Right ventricle myocardium superior (tissue), 1 donor: ENCODE measurements around the gene GLB1L2. TPM values are rescaled to one million over a fixed set of nuclear protein-coding genes. Genes with fewer than 3 reads are reported as not detected.

Experiments
- ATAC-seq: fragments of 200-7000 bp; cut with Tn5 transposase; one replicate; pipeline ENCODE4 v1.9.1; 2020; ENCODE audit warnings: mild to moderate bottlenecking; ENCODE audit not compliant: poor library complexity
- DNase-seq: peaks from one replicate; pipeline ENCODE4 v3.0.0-alpha.2; 2020
- intact Hi-C: fragments of 100-400 bp; cut with DNase I; formaldehyde crosslinking; loops from one replicate; pipeline ENCODE4 v1.11.2; 2022
- total RNA-seq: library from RNA; stranded (reverse); fragmentation: NEBNext Ultra II Directional; extraction: Animal tissue kit (Norgen Biotek cat#: 25700); gene quantifications from one replicate; pipeline ENCODE4 v1.2.1, GENCODE V29; 2021
- donor health status: DM: no; HTN: yes; CAD: no; lungs with severe emphysema.

The GLB1L2 gene
- total RNA-seq, 1 donor from 2014 or later = 0.30 TPM

DNA sequence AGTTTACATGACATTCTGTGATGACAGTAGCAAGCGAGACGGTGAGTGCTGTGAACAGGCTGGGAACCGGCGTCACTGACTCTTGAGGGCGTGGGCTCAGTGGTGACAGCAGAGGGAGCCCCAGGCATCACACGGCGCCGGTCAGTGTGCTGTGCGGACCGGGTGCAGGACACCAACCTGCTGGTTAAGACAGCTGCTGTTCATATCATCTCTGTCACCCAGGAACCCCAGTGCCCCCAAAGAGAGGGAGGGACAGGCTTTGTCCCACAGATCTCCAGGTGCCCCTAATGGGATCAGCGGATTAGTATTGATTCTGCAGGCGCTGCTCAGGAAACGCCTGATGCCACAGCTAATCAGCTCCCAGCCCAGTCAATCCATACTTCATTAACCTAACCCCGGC, 61.9 kb downstream of the GLB1L2 start:
- intact Hi-C loops = no loop called here
- DNase-seq (no peak), ATAC-seq (peak; percentile 81)

- DNase-seq (no peak), ATAC-seq (no peak)
- intact Hi-C loops = no loop called here
Observed at GRCh38 chr11:134394311-134394710, 62.5 kb downstream of the GLB1L2 start.

DNA sequence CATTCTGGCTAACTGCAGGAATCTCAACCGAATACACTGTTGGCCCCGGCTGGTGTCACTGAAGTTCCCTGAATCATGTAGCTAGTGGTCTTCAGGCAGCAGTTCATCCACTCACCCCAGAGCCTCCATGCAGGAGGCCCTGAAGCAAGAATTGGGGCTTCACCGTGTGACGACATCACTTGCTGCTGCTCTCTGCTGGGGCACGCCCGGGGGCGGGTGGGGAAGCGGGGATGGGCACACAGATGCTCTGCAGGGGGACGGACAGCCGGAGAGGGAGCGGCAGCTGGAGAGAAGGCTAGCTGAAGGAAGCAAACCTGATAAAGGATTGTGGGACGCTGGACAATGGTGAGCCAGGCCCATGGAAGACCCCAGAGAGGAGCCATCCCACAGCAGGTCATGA, 63.2 kb downstream of the GLB1L2 start:
- intact Hi-C loops = no loop called here
- ATAC-seq = no peak
- no peak for DNase-seq

DNA sequence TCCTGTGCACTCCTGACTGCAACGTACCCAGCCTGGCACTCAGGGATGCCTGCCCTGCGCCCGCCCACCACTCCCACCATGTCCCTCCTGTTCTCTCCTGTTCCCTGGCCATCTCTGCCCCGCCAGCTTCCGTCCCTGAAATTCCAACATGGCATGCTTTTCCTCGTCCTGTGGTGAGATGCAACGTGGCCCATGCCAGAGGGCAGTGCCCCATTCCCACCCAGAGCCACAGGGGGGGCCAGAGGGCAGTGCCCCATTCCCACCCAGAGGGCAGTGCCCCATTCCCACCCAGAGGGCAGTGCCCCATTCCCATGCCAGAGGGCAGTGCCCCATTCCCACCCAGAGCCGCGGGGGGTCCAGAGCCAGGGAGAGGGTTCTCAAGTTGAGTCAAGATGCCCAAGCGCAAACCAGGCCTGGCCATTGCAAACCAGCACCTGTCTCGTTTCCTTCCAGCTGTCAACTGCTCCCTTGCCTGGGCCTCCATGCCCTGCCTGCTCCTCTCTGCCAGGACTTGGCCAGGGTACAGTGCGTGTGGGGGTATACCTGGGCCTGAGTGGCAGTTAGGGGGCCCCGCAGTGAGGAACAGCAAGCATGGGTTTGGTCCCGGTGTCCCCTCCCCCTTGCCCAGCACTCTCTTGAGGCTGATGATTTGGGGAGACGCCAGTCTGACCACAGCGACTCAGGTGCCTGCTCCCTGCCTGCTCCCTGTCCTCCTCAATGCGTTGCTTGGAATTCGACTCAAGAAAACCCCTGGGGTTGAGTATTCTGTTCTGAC, 65.7 kb downstream of the GLB1L2 start:
- intact Hi-C loops = no loop called here

GRCh38 chr11:134398079-134398444, 66.3 kb downstream of the GLB1L2 start:
- intact Hi-C loops = no loop called here
- DNase-seq (no peak), ATAC-seq (no peak)

More for the DNA sequence above, 65.7 kb downstream of the GLB1L2 start:
- DNase-seq (no peak), ATAC-seq (no peak)

- intact Hi-C loops = no loop called here
- no peak for DNase-seq
- ATAC-seq = no peak
Observed at GRCh38 chr11:134398644-134399292, 67.0 kb downstream of the GLB1L2 start.

DNA sequence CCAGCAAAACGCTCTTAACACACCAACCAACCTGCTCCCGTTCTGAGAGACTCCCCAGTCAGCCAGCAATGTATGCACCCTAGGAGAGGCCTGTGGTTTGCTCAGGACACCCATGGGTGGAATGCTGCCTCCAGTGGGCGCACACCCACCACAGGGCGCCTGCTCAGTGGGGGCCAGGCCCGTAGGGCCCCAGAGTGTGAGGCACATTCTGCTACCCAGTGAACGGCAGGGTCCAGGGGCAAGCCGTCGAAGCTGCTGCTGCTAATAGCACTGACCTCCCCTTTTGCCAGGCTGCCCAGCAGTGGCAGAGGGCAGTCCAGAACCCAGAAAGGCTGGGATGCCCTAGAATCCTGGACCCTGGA, 67.5 kb downstream of the GLB1L2 start:
- ATAC-seq = no peak
- no peak for DNase-seq
- intact Hi-C loops = no loop called here

GRCh38 chr11:134399996-134400395, 68.2 kb downstream of the GLB1L2 start:
- no peak for ATAC-seq
- intact Hi-C loops = no loop called here
- DNase-seq = no peak

- no peak for ATAC-seq
- DNase-seq = no peak
- intact Hi-C loops = no loop called here
Observed at GRCh38 chr11:134401825-134402809, 70.3 kb downstream of the GLB1L2 start.

GRCh38 chr11:134402910-134403309, 71.1 kb downstream of the GLB1L2 start:
- no peak for DNase-seq
- intact Hi-C loops = no loop called here
- ATAC-seq = no peak

DNA sequence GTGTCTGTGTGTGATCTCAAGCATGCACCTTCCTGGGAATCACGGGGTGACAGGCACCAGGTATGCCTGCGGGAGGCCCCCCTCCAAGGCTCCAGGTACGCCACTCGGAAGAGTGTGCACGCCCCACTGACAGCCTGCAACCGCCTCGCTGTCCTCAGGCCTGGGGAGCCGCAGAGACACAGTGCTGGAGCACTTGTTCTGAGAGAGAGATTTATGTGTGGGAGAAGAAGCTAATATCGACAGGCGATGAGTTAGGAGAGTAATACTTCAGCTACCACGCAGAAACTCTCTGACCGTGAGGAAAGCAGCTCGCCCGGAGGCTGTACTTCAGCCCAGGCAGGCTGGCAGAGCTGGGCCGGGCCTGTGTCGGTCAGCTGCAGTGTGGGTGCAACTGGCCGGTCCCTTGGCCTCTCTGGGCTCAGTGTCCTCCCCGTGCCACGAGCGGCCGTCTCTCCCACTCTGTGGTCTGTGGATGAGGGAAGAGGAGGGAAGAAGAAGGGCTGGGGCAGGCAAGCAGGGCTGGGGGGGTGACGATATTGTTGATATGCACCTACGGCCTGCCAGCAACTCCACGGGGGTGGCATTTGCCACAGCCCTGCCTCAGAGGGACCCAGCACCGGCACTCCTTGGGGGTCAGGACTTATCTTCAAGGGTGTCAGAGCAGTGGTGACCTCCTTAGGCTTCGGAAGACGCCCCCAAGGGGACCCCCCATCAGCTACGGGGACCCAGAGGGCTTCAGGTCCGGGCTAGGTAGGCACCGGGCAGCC, 73.0 kb downstream of the GLB1L2 start:
- no peak for ATAC-seq
- no peak for DNase-seq
- intact Hi-C loops = no loop called here

- no peak for ATAC-seq
- no peak for DNase-seq
- intact Hi-C loops = no loop called here
Observed at GRCh38 chr11:134405436-134405835, 73.6 kb downstream of the GLB1L2 start.

GRCh38 chr11:134405841-134406240, 74.1 kb downstream of the GLB1L2 start:
- intact Hi-C loops = no loop called here
- ATAC-seq (no peak), DNase-seq (no peak)

DNA sequence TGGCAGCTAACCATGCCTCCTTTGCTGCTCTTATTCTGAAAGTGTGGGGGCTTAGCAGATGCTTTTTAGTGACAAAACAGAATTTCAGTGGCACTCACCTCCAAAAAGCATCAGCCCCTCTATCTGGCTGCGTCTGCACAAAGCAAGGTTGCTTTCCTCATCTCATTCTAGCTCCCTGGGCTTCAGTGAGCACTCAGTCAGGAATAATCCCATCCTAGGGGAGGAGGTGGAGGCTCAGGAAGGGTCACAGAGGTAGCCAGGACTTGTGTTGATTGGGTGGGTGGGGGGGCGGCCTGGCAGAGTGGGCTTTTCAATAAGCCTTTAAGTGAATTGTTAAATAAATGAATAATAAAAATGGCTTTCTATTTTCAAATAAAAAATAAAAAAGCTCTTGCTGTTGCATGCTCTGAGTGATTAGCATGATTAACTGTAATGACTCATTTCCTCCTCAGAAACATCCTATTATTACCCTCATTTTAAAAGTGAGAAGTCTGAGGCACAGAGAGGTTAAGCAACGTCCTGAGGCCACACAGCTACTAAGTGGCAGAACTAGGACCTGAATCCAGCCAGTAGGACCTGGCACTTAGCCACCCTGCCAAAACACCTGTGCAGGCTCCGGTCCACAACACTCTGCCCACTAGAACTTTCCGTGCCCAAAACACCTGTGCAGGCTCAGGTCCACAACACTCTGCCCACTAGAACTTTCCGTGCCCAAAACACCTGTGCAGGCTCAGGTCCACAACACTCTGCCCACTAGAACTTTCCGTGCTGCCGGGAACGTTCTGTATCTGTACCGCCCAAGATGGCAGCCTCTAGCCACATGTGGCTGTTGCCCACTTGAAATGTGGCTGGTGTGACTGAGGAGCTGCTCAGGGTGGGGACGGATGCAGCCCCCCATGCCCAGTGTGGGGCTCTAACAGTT, 74.7 kb downstream of the GLB1L2 start:
- DNase-seq (no peak), ATAC-seq (no peak)
- intact Hi-C loops = no loop called here

- no peak for ATAC-seq
- no peak for DNase-seq
- intact Hi-C loops = no loop called here
Observed at GRCh38 chr11:134407321-134407828, 75.6 kb downstream of the GLB1L2 start.

DNA sequence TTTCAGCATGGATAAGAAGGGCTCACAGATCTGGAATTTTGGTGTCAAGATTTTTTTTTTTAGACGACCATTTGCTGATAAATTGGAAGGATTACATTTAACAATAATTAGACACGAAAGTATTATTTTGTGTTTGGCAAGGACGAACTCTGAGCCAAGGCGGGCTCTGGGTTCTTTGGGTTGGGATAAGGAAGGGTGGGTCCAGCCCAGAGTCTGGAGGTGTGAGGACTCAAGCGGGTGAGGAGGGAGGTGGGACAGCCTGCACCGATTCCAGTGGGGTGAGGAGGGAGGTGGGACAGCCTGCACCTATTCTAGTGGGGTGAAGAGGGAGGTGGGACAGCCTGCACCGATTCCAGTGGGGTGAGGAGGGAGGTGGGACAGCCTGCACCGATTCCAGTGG, 76.1 kb downstream of the GLB1L2 start:
- ATAC-seq = no peak
- DNase-seq = no peak
- intact Hi-C loops = no loop called here

DNA sequence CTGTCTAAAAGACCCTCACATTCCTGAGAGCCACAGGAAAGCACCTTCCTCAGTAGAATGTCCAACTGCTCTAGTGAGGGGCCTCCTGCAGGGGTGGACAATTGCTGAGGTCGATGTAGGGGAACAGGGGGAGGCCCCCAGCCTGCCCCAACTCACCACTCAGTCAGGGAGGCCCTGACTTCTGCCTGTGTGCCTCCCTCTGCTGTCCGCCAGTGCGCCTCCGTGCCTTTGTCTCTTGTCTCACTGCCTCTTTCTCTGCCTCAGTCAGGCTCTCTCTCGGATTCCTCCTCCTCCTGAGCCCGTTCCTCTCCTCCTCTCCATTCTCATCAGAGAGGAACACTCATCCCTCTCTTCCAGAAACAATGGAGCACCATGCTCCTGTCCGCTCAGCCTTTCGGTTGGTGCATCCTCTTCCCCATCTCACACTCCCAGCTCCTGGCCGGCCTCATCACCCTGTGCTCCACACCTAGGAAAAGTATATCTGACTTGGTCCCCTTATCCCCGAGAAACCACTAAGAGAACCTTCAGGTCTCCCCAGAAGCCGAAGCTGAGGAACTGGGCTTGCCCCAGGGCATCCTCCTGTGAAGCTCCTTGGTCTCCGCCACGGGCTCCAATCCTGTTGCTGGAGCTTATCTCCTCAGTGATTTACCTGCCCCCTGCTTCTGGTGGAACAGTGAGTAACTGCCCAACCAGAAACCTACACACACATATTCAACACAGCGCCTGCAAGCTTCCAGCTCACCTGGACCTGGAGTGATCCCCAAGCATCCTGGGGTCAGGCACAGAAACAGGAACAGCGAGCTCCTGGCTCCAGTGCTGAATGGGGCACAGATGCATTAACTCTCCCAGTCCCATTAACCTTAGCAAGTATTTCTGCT, 78.0 kb downstream of the GLB1L2 start:
- intact Hi-C loops = no loop called here
- ATAC-seq (no peak), DNase-seq (no peak)
